GM18867 (cell line): Measurements from ENCODE around the gene AUTS2.

Experiments used
- ATAC-seq: cut with Tn5 transposase; IDR thresholded peaks from one replicate; pipeline ENCODE4 v1.9.1; 2021; ENCODE audit warnings: mild to moderate bottlenecking, moderate library complexity; ENCODE audit not compliant: unreplicated experiment

Gene AUTS2

GRCh38 chr7:69919426-69920111 lies 321.3 kb downstream of the AUTS2 start:
- no peak for ATAC-seq

- ATAC-seq: no peak
Measured at GRCh38 chr7:69920797-69921196, 322.5 kb downstream of the AUTS2 start.

GRCh38 chr7:69922026-69922803 lies 323.9 kb downstream of the AUTS2 start:
- peak; percentile 87 for ATAC-seq

- ATAC-seq: no peak
Measured at GRCh38 chr7:69927461-69927860, 329.2 kb downstream of the AUTS2 start.

GRCh38 chr7:69928621-69929020 lies 330.3 kb downstream of the AUTS2 start:
- ATAC-seq: no peak

- no peak for ATAC-seq
Measured at GRCh38 chr7:69929622-69930021, 331.3 kb downstream of the AUTS2 start.

- no peak for ATAC-seq
Measured at GRCh38 chr7:69932034-69932628, 333.9 kb downstream of the AUTS2 start.

- no peak for ATAC-seq
Measured at GRCh38 chr7:69934144-69934903, 336.0 kb downstream of the AUTS2 start.

- no peak for ATAC-seq
Measured at GRCh38 chr7:69935107-69935506, 336.8 kb downstream of the AUTS2 start.

GRCh38 chr7:69937097-69937496 lies 338.8 kb downstream of the AUTS2 start:
- ATAC-seq: no peak

GRCh38 chr7:69939317-69939716 lies 341.0 kb downstream of the AUTS2 start:
- no peak for ATAC-seq

- ATAC-seq: no peak
Measured at GRCh38 chr7:69941077-69941651, 342.9 kb downstream of the AUTS2 start.

- no peak for ATAC-seq
Measured at GRCh38 chr7:69942573-69942972, 344.3 kb downstream of the AUTS2 start.

- no peak for ATAC-seq
Measured at GRCh38 chr7:69946901-69947300, 348.6 kb downstream of the AUTS2 start.

- no peak for ATAC-seq
Measured at GRCh38 chr7:69947998-69948397, 349.7 kb downstream of the AUTS2 start.

- no peak for ATAC-seq
Measured at GRCh38 chr7:69949122-69949521, 350.8 kb downstream of the AUTS2 start.

GRCh38 chr7:69951458-69951857 lies 353.2 kb downstream of the AUTS2 start:
- no peak for ATAC-seq

GRCh38 chr7:69953136-69954067 lies 355.1 kb downstream of the AUTS2 start:
- no peak for ATAC-seq

- no peak for ATAC-seq
Measured at GRCh38 chr7:69956541-69956940, 358.3 kb downstream of the AUTS2 start.

- no peak for ATAC-seq
Measured at GRCh38 chr7:69957661-69958060, 359.4 kb downstream of the AUTS2 start.
